NCI-H345 (cell line): ENCODE measurements around the gene UCHL5.
A peak's percentile ranks its signal among the peaks of the same experiment; 100 is the strongest.
"Not testable (repeated sequence)": the region's sequence is repeated elsewhere in the genome, so short reads cannot be mapped to it uniquely, and the experiment has no call there.

Experiments
- DNase-seq: peaks from one replicate; lab custom pipeline; 2025; lab: John Stamatoyannopoulos, UW

Gene UCHL5

DNA sequence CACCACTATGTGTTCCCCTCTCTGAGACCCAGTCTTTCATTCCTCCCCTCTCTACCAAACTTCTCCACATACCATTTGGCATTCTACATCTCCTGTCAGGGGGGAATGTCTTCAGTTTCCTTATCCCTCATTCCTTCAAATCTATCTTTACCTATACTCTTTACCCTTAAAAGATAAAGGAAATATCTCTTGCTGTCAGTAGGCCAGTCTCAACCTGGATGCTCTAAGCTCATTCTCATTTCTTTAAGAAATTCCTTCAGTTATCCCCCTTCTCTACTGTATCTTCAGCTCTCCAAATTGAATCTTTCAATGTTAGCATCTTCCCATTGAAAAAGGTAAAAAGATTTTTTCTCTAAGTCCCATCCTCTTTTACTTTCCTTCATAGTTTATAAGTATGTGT, 6.8 kb upstream of the UCHL5 start:
- DNase-seq, result no peak

- DNase-seq, result no peak
Observed at GRCh38 chr1:193062698-193063463, 3.7 kb upstream of the UCHL5 start.

DNA sequence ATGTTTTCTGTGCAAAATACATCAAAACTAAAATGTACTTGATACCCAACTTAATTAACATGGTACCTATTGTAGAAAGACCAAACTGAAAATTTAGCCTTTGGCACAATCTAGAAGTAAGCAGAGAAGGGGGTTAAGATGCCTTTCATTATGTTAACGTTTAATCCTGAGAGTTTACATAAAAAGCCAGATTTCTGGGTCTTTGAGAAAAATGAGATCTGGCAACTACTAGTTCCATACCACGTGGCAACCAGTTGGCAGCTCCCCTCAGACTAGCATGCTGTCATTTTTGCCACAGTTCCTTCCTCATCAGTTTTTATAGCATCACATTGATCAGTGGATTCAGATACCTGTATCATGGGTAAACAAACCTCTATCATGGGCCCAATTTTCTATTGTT, 1.8 kb upstream of the UCHL5 start:
- DNase-seq, result no peak

DNA sequence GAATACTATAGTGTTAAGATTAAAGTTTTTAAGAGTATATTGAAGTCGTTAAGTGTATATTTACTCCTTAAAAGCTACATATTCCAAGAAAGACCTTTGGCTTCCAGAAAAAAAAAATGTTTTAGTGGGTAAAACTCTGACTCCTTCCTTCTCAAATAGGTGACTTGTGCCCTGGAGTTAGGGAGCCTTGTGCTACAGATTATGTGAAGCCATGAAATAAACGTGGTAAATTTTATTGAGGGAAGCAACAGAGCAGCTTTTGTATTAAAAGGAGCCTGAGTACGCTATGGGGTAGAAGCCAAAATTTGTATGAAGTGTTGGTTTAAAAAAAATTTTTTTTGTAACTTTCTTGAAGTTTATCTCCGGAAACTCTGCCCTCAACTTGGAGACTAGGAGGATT, 1.2 kb upstream of the UCHL5 start:
- DNase-seq, result no peak

DNA sequence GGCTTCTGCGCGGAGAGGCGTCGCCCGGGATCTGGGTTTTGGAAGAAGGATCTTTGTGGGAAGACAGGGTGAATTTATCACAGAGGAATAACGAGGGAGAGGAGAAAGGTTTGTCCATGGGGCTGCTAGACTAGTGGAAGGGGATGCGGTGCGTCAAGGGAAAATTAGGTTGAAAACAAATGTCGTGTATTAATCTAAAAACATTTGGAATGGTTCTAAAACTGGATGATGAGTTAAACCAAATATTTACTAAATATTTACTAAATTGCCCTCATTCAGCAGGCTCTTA, 899 bp upstream of the UCHL5 start:
- DNase-seq, result no peak

GRCh38 chr1:193058529-193059281, 455 bp downstream of the UCHL5 start:
- peak; percentile 41 for DNase-seq

DNA sequence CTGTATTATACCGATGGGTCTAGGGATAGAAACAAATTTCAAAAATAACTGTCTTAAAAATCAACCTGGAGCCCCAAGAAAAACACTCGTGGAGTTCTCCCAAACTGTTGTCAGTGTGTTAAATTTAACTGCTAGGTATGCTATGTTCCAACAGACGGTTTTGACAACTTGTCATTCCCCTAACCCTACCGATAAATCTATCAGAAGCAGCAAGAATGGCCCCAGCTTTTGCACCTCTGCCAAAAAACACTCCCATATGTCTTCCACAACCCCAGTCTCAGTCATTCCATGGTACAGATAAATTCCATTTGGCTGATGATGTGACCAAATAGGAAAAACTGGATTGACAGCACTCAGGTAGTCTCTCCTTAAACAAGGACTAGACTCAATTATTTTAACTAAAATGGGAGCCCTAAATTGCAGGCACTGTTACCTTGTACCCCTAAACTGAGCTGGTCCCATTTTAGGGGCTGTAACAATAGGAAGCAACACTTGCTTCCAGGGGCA, 4.9 kb downstream of the UCHL5 start:
- DNase-seq, result no peak

GRCh38 chr1:193048913-193049312, 10.2 kb downstream of the UCHL5 start:
- not testable (repeated sequence) for DNase-seq

DNA sequence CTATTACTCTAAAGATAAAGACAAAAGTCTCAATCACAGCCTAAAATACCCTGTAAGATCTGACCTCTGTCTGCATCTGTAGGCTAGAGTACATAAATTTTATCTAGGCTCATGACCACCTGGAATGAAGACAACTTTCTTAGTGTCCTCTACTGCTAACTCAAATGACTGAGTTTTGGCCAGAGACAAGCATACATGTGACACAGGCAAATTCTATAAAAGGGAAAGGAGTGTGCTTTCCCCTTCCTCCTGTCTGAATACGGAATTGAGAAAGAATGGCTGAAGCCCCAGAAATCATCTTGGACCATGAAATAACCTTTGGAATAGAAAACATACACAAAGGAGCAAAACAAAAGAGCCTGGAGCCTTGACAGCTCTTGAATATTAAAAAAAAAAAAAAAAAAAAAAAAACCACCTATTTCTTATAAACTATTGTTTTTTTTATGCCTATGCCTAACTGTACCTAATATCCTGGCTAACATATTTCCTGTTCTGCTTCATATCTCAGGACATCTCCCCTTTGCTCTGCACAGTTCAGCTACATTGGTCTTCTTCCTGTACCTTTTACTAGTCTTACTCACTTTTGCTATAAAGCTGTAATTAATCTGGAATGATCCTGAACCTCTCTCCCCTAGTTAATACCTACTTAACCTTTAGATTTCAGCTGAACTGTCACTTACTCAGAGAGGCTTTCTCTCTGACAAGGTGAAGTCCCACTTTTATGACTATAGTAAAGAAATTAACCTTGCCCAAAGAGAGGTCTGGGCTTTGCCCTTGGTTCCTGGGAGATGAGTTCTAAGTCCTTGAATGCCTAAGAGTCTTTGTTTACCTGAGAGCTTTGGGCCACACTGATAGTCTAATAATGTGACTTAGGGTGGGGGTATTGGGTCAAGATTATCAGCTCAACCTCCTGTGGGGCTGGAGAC, 16.1 kb downstream of the UCHL5 start:
- no peak for DNase-seq

- no peak for DNase-seq
Observed at GRCh38 chr1:193040011-193040410, 19.1 kb downstream of the UCHL5 start.

DNA sequence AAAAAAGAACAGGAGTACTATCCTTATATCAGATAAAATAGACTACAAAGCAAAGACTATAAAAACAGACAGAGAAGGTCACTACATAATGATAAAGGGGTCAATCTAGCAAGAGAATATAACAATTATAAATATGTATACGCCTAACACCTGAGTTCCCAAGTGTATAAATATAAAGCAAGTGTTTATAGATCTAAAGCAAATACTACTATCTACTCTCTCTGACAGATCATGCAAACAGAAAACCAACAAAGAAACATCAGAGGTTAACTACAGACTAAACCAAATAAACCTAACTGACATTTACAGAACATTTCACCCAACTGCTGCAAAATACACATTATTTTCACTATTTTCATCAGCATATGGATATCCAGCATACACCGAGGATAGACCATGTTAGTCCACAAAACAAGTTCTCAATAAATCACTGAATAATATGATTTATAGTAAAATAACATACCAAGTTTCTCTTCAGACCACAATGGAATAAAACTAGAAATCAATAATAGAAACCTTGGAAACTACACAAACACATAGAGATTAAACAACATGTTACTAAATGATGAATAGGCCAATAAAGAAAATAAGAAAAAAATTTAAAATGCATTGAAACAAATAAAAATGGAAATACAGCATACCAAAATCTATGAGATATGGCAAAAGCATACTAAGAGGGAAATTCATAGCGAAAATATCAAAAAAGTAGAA, 22.7 kb downstream of the UCHL5 start:
- no peak for DNase-seq

DNA sequence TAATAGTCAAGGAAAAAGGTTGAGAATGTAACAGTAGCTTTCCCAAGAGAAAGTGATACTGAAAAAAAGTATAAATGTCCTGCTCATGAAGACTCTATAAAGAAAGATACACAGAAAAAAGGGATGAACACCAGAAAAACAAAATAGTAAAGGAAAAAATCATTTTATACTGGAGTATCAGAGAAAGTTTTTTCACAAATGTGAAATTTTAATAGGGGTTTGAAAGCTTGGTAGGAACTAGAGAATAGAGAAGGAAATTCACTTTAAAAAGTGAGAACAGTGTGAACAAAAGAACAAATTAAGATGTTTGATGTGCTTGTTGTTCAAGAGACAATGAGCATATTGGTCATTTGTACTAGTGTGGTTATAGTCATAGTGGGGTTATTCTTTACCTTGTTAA, 25.6 kb downstream of the UCHL5 start:
- no peak for DNase-seq

- not testable (repeated sequence) for DNase-seq
Observed at GRCh38 chr1:193032643-193033427, 26.3 kb downstream of the UCHL5 start.

DNA sequence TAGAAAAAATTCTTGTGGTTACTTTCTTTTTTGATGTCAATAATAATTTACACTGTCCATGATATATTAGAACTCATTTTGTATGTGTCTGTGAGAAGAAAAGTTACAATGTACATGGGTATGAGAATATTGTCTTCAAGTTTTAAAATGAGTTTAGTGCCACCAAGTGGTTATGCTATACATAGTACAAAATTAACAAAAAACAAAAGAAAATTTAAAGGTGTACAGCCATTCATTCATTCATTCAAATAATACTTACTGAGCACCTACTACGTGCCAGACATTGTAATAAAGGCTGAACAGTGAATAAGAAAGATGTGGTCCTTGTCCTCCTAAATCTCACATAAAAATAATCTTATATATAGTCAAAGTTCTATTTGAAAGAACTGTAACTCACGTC, 27.7 kb downstream of the UCHL5 start:
- no peak for DNase-seq

DNA sequence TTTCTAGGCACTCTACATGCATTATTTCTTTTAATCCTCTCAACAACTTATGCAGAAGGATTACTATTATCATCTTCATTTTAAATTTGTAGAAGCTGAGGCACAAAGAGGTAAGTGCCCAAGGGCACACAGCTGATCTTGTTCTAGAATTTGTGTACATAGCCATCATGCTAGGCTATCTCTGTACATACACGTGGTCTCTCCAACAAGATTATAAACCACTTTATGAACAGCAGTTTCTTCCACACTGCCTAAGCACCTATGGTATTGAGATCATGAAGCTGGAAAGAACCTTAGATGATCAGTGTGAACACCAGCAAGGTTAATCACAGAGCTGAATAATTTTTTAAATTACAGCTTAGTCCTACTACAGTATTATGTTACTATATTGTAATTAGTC, 28.9 kb downstream of the UCHL5 start:
- no peak for DNase-seq

DNA sequence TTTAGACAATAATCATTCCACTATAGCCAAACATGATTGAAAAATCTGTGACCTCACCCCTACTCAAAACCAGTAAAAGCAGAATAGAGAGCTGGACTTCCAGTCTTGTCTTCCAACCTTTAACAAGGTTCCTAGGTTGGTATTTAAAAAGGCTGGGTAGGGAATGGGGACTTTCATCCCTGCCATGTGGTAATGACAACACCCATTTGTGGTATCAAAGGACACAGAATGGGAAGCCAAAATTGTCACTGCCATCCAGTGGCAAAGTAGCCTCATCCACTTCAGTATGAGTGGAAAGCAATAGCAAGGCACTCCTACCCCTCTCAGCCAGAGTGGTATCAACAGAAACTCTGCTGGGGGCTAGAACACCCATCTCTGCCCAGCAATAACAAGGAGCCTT, 33.9 kb downstream of the UCHL5 start:
- DNase-seq, result no peak

DNA sequence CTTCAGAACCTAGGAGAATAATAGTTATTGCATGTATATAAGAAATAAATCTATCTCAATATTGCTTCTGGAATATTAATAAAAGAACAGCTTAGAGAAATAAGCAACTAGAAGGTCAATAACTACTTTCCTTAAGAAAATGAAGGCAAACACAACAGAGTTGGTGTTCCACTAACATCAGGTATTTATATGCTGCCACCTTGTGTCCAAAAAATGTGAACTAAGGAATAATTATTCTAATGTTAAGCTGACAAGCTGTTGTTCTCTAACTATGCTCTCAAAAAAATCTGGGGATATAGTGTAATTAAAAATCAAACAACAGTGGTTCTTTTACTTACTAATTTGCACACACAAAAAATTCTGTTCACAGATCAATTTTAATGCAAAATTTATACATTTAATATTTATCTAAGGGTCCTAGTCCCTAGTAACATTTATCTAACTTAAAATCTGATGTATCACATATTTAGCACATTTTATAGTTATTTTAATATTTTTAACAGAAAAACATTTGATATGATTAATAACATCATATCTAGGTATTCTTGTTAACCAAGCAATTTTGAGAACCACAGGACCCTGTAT, 39.6 kb downstream of the UCHL5 start:
- DNase-seq, result peak; percentile 45

GRCh38 chr1:193016788-193017187, 42.4 kb downstream of the UCHL5 start:
- no peak for DNase-seq

DNA sequence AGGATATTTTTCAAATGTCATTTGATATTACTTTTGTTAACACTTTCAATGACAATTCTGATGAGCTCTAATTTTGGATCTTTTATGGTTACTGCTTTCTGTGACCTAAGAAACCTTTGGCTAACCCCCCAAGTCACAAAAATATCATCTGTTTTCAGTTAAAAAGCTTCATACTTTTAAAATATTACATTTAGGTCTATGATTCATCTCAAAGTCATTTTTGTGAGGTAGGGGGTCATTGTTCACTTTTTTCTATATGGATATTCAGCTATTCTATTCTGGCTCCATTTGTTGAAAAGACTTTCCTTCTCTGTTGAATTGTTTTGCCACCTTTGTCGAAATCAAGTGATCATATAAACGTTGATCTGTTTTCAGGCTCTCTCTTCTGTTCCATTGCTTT, 44.8 kb downstream of the UCHL5 start:
- DNase-seq, result no peak

DNA sequence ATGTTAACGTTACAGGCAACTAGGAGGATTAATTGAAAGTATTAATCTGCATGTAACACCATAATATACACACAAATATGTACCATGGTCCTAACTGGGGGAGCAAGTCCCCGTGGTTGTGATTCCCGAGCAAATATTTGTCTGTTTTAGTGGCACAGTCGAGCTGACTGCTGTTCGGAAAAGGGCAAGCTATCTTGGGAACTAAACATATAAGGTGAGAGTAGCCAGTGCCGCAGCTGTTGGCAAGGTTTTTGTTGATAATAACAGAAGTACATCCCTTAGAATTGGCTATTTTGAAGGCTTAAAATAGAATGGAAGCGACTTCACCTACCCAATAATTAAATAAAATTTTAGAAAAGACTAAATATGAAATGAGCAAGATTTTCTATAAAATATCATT, 45.5 kb downstream of the UCHL5 start:
- no peak for DNase-seq

GRCh38 chr1:193013005-193013404, 46.2 kb downstream of the UCHL5 start:
- no peak for DNase-seq
